Fibroblast of skin of left quadriceps (primary cell): ENCODE measurements around the gene NCOA1.
A peak's percentile ranks its signal among the peaks of the same experiment; 100 is the strongest.
"Not testable (repeated sequence)": the region's sequence is repeated elsewhere in the genome, so short reads cannot be mapped to it uniquely, and the experiment has no call there.

Source experiments
- DNase-seq, 2 experiments: peaks; one replicate each; pipeline ENCODE4 v3.0.0-alpha.2; 2013; ENCODE audit warnings: low read depth in 2 of 2

Gene NCOA1

GRCh38 chr2:24505534-24506275 lies 14.7 kb downstream of the NCOA1 start:
- DNase-seq = no peak

GRCh38 chr2:24507549-24507948 lies 16.5 kb downstream of the NCOA1 start:
- no peak for DNase-seq

GRCh38 chr2:24508878-24509277 lies 17.8 kb downstream of the NCOA1 start:
- DNase-seq = no peak

DNA sequence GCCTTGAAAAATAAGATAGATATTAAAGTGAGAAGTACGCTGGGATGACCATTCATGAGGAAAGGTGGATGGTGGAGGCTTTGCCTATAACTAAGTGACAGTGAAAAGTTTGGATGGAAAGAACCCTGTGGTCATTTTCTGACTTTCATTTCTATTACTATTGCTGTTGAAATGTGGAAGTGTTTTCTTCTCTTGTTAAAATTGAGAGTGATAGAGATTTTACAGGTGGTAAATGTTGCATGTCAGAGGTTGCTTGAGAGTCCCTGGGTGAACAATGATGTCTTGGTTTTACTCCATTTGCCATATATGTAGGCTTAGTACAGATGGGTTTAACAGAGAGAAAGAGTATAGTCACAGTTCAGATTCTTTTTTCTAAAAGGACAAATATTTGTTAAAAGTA lies 18.4 kb downstream of the NCOA1 start:
- no peak for DNase-seq

- DNase-seq = no peak
Measured at GRCh38 chr2:24509840-24510239, 18.8 kb downstream of the NCOA1 start.

DNA sequence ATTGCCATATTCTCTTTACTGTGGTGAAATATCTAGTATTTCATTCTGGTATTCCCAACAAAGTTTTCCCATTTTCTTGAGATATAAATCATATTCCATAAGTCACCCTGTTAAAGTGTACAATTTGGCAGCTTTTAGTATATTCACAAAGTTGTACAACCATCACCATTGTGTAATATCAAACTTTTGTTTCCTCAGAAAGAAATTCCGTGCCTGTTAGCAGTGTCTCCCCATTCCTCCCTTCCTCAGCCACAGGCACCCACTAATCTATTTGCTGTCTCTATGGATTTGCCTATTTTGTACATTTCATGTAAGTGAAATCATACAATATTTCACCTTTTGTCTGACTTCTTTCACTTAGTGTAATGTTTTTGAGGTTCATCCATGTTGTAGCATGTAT lies 19.7 kb downstream of the NCOA1 start:
- DNase-seq = no peak

DNA sequence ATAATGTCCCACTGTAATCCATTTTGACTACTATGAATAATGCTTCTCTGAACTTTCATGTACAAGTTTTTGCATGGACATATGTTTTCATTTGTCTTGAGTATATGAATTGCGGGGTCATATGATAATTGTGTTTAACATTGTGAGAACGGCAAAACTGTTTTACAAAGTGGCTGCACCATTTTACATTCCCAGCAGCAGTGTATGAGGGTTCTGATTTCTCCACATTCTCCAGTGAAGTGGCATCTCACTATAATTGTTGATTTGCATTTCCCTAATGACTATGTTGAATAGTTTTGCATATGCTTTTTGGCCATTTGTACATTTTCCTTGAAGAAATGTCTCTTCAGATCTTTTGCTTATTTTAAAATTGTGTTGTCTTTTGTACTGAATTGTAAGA lies 20.1 kb downstream of the NCOA1 start:
- DNase-seq = no peak

DNA sequence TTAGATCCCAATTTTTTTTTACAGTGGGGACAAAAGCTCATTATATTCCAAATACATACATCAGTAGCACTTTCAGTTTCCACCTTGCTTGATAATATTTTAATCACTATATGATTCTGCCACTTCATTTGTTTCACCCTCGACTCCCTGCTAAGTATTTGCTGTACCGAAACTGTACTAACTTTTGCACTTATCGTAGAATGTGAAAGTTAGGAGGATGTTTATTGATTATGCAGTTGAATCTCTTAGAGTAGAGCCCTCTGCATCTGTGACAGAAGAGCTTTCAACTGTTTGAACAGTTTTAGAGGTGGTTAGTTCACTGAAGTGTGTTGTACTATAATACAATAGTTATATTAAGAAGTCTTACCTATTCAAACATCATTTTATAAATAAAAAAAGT lies 20.8 kb downstream of the NCOA1 start:
- no peak for DNase-seq

GRCh38 chr2:24512404-24512803 lies 21.4 kb downstream of the NCOA1 start:
- no peak for DNase-seq

DNA sequence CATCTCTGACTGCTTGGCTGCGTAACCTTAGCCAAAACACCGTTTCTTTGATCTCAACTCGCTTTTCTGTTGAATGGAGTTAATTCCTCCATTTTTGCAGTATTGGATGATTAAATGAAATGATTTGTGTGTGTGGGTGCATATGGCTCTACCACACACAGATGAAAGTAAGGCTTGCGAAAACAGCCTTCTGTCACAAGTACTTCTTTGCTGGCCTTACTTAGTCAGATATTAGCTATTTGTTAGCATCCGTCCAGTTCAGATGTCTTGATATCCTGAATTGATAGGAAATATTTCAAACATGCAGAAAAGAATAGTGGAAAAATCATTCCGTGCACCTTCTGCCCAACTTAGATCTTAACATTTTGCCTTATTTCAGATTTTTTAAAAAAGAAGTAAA lies 21.8 kb downstream of the NCOA1 start:
- no peak for DNase-seq

- peak; percentile 33 to 35 for DNase-seq
Measured at GRCh38 chr2:24513281-24514071, 22.4 kb downstream of the NCOA1 start.

GRCh38 chr2:24514820-24515219 lies 23.8 kb downstream of the NCOA1 start:
- DNase-seq = no peak

DNA sequence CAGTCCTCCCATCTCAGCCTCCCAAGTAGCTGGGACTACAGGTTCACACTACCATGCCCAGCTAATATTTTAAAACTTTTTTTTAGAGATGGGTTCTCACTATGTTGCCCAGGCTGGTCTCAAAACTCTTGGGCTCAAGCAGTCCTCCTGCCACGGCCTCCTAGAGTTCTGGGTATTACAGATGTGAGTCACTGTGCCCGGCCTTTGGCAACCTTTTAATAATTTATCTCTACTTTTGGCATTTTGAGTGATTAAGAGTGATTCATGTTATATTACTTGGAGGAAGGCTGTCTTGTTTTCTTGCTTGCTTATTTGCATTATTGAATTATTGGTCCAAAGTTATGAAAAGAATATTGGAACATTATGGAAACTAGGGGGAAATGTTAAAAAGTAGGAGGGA lies 24.3 kb downstream of the NCOA1 start:
- DNase-seq = no peak

DNA sequence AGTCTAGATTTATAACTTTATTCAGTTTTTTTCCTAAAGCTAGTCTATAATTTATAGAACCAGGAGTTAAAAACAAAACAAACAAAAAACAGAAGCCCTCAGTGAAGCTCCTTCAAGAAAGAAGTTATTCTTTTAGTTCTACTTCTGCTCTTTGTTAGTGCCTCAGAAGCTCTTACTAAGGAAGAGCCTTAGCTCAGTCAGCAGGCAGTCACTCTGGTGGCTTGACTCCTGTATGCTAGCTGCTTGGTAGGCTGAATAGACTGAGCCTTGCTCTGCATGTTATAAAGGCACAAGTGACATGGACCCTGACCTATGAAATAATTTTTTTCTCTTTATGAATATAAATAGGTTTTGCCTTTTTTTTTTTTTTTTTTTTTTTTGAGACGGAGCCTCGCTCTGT lies 24.8 kb downstream of the NCOA1 start:
- no peak for DNase-seq

GRCh38 chr2:24517247-24517646 lies 26.2 kb downstream of the NCOA1 start:
- DNase-seq = no peak

DNA sequence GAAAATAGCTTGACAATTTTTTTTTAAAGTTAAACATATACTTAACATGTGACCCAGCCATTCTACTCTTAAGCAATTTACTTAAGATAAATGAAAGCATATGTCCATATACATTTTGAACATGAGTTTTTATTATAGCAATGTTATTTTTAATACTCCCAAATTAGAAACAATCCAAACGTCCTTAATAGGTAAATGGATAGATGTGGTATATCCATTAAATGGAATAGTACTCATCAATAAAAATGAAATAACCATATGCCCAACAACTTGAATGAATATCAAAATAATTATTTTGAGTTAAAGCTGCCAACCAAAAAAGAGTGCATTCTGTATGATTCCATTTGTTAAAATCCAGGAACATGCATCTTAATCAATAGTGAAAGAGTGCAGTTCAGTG lies 29.1 kb downstream of the NCOA1 start:
- DNase-seq = no peak

DNA sequence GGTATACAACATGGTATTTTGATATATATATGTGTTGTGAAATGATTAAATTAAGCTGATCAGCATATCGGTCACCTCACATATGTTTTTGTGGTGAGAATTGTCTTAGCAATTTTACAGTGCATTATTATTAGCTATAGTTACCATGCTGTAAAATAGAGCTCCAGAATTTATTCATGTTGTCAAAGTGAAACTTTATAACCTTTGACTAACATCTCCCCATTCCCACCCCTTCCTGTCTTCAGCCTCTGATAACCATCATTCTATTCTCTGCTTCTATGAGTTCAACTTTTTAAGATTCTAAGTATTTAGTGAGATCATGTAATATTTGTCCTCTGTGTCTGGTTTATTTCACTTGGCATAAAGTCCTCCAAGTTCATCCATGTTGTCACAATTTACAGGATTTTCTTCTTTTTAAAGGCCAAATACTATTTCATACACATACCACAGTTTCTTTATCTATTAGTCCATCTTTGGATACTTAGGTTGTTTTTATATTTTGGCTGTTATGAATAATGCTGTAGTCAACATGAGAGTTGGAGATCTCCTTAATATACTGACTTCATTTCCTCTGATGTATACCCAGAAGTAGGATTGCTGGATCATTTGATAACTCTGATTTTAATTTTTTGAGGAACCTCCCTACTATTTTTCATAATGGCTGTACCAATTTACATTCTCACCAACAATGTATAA lies 30.3 kb downstream of the NCOA1 start:
- no peak for DNase-seq

DNA sequence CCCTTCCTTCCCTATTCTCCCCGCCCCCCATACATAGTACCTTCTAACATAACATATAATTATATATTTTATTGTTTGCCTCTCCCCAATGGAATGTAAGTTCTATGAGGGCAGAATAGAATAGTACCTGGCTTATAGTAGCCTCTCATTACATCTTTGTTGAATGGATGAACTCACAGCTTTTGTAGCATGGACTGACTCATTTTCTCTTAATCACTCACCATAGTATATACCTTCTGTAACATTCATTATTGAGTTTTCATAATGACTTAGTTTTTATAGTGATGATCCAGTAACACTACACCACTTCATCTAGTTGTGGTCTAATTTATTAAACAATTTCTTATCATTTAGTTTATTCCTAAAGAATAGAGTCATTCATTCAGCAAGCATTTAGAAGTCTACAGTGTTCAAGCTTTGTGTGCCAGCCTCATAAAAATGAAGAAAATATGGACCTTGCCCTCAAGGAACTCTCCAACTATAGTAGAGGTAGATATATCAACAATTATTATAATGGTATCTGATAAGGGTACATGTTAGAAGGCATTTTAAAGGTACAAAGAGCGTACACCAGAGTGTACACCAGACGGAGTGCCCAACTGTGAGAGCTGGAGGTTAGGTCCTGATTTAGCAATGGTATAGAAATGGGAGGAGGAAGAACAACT lies 31.1 kb downstream of the NCOA1 start:
- no peak for DNase-seq

DNA sequence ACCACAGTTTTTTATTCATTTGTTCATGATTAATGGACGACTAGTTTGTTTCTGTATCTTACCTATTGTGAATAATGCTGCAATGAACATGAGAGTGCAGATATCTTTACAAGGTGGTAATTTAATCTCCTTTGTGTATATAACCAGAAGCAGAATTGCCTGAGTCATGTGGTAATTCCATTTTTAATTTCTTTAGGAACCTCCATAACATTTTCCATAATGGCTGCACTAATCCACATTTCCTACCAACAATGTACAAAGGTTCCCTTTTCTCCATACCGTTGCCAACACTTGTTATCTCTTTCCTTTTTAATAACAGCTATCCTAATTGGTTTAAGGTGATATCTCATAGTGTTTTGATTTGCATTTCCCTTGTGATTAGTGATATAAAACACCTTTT lies 36.5 kb downstream of the NCOA1 start:
- no peak for DNase-seq

DNA sequence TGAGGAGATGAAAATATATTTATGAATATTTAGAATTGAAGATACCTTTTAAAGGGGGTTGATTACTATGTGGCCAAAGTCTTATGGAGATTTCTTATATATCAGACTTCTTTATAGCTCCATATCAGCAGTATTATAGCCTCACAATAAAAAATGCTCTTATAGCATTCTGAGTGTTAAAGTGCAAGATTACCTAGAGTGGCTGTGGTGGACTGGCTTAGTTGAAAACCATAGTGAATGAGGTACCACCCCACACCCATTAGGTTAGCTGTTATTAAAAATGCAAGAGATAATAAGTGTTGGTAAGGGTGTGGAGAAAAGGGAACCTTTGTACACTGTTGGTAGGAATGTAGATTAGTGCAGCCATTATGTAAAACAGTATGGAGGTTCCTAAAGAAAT lies 39.7 kb downstream of the NCOA1 start:
- DNase-seq = no peak

GRCh38 chr2:24531610-24532009 lies 40.6 kb downstream of the NCOA1 start:
- not testable (repeated sequence) for DNase-seq

- DNase-seq = not testable (repeated sequence)
Measured at GRCh38 chr2:24532057-24532456, 41.0 kb downstream of the NCOA1 start.
